ENCODE measurements around the gene PRSS16. TPM values are rescaled to one million over a fixed set of nuclear protein-coding genes. Genes with fewer than 3 reads are reported as not detected.

PRSS16 gene
- total and polyA plus RNA-seq, 2 donors (not counting 3 experiments of a cell fraction or from before 2014, with no cell fraction given) = not detected

GRCh38 chr6:27224729-27225128 lies 22.8 kb upstream of the PRSS16 start:
- intact Hi-C loops (cut with micrococcal nuclease) (no loop called here), dilution Hi-C loops (cut with MboI; ENCODE audit: extremely low pct_ligation_motif_present, low sequenced_read_pairs) (no loop called here)
- no peaks in the 10 kb centered on the region for H3K9me3 ChIP-seq (replicated peaks; ENCODE audit: control insufficient read depth, insufficient read depth, low read length)
- BruUV-seq (replicated peaks) = no TSS peak
- no peak overlapping the region for H3K4me3 ChIP-seq (replicated peaks in 1 of 3; ENCODE audit: insufficient read depth in 1 of 3, low read depth in 1 of 3, low read length in 3 of 3)
- H3K36me3 ChIP-seq (ENCODE audit: control insufficient read depth in 2 of 2, extremely low read depth in 1 of 2, insufficient read depth in 2 of 2, low read length in 2 of 2) = no peaks in the 10 kb centered on the region
- DNase-seq (ENCODE audit: low read depth, low spot score) (no peak), FAIRE-seq (no peak)
- H3K4me1 ChIP-seq (ENCODE audit: control insufficient read depth, extremely low read depth, insufficient read depth, low read length) = no peaks in the 10 kb centered on the region
- CTCF ChIA-PET = no interaction called here
- H3K27ac ChIP-seq (ENCODE audit: insufficient read depth, low read depth, low read length) = no peak overlapping the region
- H3K9me1 ChIP-seq (replicated peaks; ENCODE audit: control insufficient read depth, extremely low read depth, insufficient read depth, low read length) = no peaks in the 10 kb centered on the region
- no peak overlapping the region for H2AFZ ChIP-seq (ENCODE audit: low read depth, low read length)
- H3K9ac ChIP-seq (replicated peaks; ENCODE audit: extremely low read depth, insufficient read depth, low read length) = no peak overlapping the region
- H3K27me3 ChIP-seq (ENCODE audit: control insufficient read depth in 2 of 2, insufficient read depth in 2 of 2, low read length in 2 of 2) = peaks cover 0 to 5% of the 10 kb centered on the region in 2 experiments
- H4K20me1 ChIP-seq (replicated peaks; ENCODE audit: control insufficient read depth, extremely low read depth, insufficient read depth, low read length) = no peaks in the 10 kb centered on the region
- H3K79me2 ChIP-seq (ENCODE audit: control insufficient read depth, insufficient read depth, low read length) = no peaks in the 10 kb centered on the region
- POLR2A ChIA-PET = no interaction called here
- H3K4me2 ChIP-seq (ENCODE audit: insufficient read depth, low read length) = no peak overlapping the region
- TF ChIP-seq MYC (IDR thresholded peaks at IDR 0.05; ENCODE audit: low read depth, low read length) = no peak
- TF ChIP-seq POLR2AphosphoS5 (IDR thresholded peaks at IDR 0.05; ENCODE audit: insufficient read depth, low read depth, low read length) = no peak
- no peak for TF ChIP-seq FOS (IDR thresholded peaks at IDR 0.05; ENCODE audit: borderline replicate concordance, insufficient read depth, low read length)
- no peak for TF ChIP-seq EZH2 (IDR thresholded peaks at IDR 0.05; ENCODE audit: borderline replicate concordance, low read depth, low read length, severe bottlenecking)
- TF ChIP-seq GATA2 (IDR thresholded peaks at IDR 0.05; ENCODE audit: insufficient read depth, insufficient read length, low read depth, low read length) = no peak
- no peak for TF ChIP-seq MAX (IDR thresholded peaks at IDR 0.05; ENCODE audit: insufficient read depth, insufficient read length)
- no peak for TF ChIP-seq CTCF (IDR thresholded peaks at IDR 0.05; ENCODE audit: extremely low read depth in 1 of 2, insufficient read depth in 1 of 2, low read depth in 1 of 2, low read length in 2 of 2)
- TF ChIP-seq JUN (IDR thresholded peaks at IDR 0.05; ENCODE audit: borderline replicate concordance, insufficient read depth, insufficient read length, low read depth) = no peak

Measured in endothelial cell of umbilical vein (primary cell).